C4-2B (cell line): Measurements from ENCODE around the gene TMEM143.
"Not testable (repeated sequence)": the region's sequence is repeated elsewhere in the genome, so short reads cannot be mapped to it uniquely, and the experiment has no call there.

Source experiments
- H3K27ac ChIP-seq: fragments of 450-650 bp; 2 replicates; pipeline ENCODE4 v1.5.1; 2017
- CTCF ChIP-seq: fragments of 450-650 bp; conservative IDR thresholded peaks from 2 replicates; pipeline ENCODE4 v1.5.1; 2017; ENCODE audit warnings: mild to moderate bottlenecking
- ZFX ChIP-seq: fragments of 450-650 bp; IDR thresholded peaks from 2 replicates; pipeline ENCODE4 v1.6.1; 2017

TMEM143 gene

GRCh38 chr19:48372904-48373303 is 9.2 kb upstream of the TMEM143 start:
- TF ChIP-seq ZFX (no peak), CTCF (no peak)
- peak overlapping the region; percentile 2; the same call in 1 of the 2 replicates for H3K27ac ChIP-seq

- not testable (repeated sequence) for H3K27ac ChIP-seq
These were observed 8.0 kb upstream of the TMEM143 start for GRCh38 chr19:48371771-48372170.

- TF ChIP-seq ZFX = no peak
- no peak for TF ChIP-seq CTCF
- H3K27ac ChIP-seq = no peak overlapping the region
These were observed 7.6 kb upstream of the TMEM143 start for GRCh38 chr19:48371367-48371766.

GRCh38 chr19:48370955-48371354 is 7.2 kb upstream of the TMEM143 start:
- TF ChIP-seq ZFX (no peak), CTCF (no peak)
- H3K27ac ChIP-seq = no peak overlapping the region

GRCh38 chr19:48368936-48369335 is 5.2 kb upstream of the TMEM143 start:
- H3K27ac ChIP-seq = no peak overlapping the region
- TF ChIP-seq ZFX = no peak
- no peak for TF ChIP-seq CTCF

- no peak for TF ChIP-seq CTCF
- 0 out of 2 replicates have a peak, but pooled peaks have one; percentile 34 for TF ChIP-seq ZFX
- peak overlapping the region; percentile 46 for H3K27ac ChIP-seq
These were observed 4.1 kb upstream of the TMEM143 start for GRCh38 chr19:48367855-48368254.

GRCh38 chr19:48365602-48366001 is 1.9 kb upstream of the TMEM143 start:
- no peak overlapping the region for H3K27ac ChIP-seq
- TF ChIP-seq ZFX = no peak
- TF ChIP-seq CTCF = no peak

- H3K27ac ChIP-seq = peak overlapping the region; percentile 93
- TF ChIP-seq CTCF (no peak), ZFX (no peak)
These were observed 1.0 kb upstream of the TMEM143 start for GRCh38 chr19:48364598-48365348.
